ENCODE results near the gene CPNE8.

CPNE8 gene

DNA sequence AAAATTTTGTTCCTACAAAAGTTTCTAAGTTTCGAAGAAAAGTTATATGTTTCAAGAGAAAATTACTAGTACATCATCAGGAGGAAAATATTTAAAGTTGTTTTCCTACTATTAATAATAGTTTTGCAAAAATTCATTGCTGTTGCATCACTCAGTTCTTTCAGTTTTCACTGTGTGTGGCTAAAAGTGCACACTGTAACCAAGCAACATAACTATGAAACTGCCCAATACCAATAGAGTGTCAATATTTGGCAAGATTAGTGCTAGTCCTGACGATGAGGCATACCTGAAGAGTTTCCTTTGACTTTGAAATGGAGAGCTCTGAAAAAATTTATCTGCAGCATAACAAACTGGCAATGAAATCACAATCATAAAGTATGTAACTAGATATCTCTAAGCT, 194.3 kb downstream of the CPNE8 start:
- Histone ChIP-seq H4K20me1 (ENCODE audit: insufficient read depth, low read length) (no peaks in the 10 kb centered on the region), H3K9ac (ENCODE audit: low read length) (no peak overlapping the region), H3K27ac (ENCODE audit: low read length) (no peak overlapping the region), H3F3A (ENCODE audit: insufficient read depth, low read length) (no peaks in the 10 kb centered on the region), H3K79me2 (ENCODE audit: low read length) (no peaks in the 10 kb centered on the region), H3K4me3 (ENCODE audit: low read length) (no peak overlapping the region), H3K9me2 (replicated peaks; ENCODE audit: insufficient read depth, low read length) (no peaks in the 10 kb centered on the region), H3K4me1 (ENCODE audit: low read length) (no peaks in the 10 kb centered on the region), H3K9me3 (replicated peaks; ENCODE audit: insufficient read depth, low read length) (no peaks in the 10 kb centered on the region), H3K36me3 (replicated peaks; ENCODE audit: insufficient read depth, low read length) (no peaks in the 10 kb centered on the region), H2AFZ (ENCODE audit: low read length) (no peak overlapping the region), H3K27me3 (replicated peaks; ENCODE audit: insufficient read depth, low read length) (no peaks in the 10 kb centered on the region), H3K4me2 (ENCODE audit: low read depth, low read length) (no peak overlapping the region)
- no peak for DNase-seq
- TF ChIP-seq EZH2 (optimal IDR thresholded peaks at IDR 0.05; ENCODE audit: low read depth, low read length): no peak
- TF ChIP-seq, protein P1, sequence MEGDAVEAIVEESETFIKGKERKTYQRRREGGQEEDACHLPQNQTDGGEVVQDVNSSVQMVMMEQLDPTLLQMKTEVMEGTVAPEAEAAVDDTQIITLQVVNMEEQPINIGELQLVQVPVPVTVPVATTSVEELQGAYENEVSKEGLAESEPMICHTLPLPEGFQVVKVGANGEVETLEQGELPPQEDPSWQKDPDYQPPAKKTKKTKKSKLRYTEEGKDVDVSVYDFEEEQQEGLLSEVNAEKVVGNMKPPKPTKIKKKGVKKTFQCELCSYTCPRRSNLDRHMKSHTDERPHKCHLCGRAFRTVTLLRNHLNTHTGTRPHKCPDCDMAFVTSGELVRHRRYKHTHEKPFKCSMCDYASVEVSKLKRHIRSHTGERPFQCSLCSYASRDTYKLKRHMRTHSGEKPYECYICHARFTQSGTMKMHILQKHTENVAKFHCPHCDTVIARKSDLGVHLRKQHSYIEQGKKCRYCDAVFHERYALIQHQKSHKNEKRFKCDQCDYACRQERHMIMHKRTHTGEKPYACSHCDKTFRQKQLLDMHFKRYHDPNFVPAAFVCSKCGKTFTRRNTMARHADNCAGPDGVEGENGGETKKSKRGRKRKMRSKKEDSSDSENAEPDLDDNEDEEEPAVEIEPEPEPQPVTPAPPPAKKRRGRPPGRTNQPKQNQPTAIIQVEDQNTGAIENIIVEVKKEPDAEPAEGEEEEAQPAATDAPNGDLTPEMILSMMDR (IDR thresholded peaks at IDR 0.05; ENCODE audit: low read length): no peak
- TF ChIP-seq EZH2phosphoT487 (IDR thresholded peaks at IDR 0.05; ENCODE audit: low read length): no peak

DNA sequence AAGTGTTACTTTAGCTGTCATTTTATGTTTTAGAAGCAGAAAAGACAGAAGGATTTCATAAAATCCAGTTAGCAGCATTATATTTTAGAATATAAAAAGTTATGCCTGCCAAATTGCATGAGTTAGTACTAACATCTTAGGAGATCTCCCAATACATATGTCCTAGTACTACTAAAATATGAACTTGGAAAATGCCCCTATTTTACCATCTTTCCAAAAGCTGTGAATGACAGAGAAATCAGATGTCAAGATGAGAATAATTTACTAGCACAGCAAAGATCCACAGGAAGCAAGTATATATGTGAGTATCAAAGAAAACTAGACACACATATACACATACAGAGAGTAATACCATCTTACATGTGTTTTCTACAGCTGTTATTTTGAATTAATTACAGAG, 196.9 kb downstream of the CPNE8 start:
- Histone ChIP-seq H3K79me2 (ENCODE audit: low read length) (no peaks in the 10 kb centered on the region), H3F3A (ENCODE audit: insufficient read depth, low read length) (no peaks in the 10 kb centered on the region), H3K9me3 (replicated peaks; ENCODE audit: insufficient read depth, low read length) (no peaks in the 10 kb centered on the region), H2AFZ (ENCODE audit: low read length) (no peak overlapping the region), H3K4me2 (ENCODE audit: low read depth, low read length) (no peak overlapping the region), H3K4me3 (ENCODE audit: low read length) (no peak overlapping the region), H3K4me1 (ENCODE audit: low read length) (no peaks in the 10 kb centered on the region), H4K20me1 (ENCODE audit: insufficient read depth, low read length) (no peaks in the 10 kb centered on the region), H3K36me3 (replicated peaks; ENCODE audit: insufficient read depth, low read length) (no peaks in the 10 kb centered on the region), H3K9ac (ENCODE audit: low read length) (no peak overlapping the region), H3K27me3 (replicated peaks; ENCODE audit: insufficient read depth, low read length) (no peaks in the 10 kb centered on the region), H3K27ac (ENCODE audit: low read length) (no peak overlapping the region), H3K9me2 (replicated peaks; ENCODE audit: insufficient read depth, low read length) (no peaks in the 10 kb centered on the region)
- no peak for DNase-seq
- TF ChIP-seq, protein P1 (IDR thresholded peaks at IDR 0.05; ENCODE audit: low read length): no peak

DNA sequence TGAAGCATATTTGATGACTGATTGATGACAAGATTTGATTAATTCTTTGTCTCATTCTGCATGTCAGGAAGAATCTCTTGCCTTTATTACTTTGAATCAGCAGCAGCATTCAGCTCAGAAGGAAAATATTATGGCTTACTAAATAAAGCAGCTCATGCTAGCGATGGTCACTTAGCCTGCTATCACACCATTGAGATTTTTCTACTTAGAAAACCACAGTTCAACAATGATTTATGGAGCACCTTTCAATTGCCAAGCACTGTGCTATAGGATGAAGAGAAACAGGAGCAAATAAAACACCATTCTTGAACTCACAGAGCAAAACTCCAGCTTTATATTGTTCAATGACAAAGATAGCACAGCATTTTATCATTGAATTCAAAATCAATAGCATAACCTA, 197.7 kb downstream of the CPNE8 start:
- H3F3A ChIP-seq (ENCODE audit: insufficient read depth, low read length): no peaks in the 10 kb centered on the region
- H3K4me2 ChIP-seq (ENCODE audit: low read depth, low read length): no peak overlapping the region
- TF ChIP-seq EZH2 (optimal IDR thresholded peaks at IDR 0.05; ENCODE audit: low read depth, low read length) (no peak), EZH2phosphoT487 (IDR thresholded peaks at IDR 0.05; ENCODE audit: low read length) (no peak)
- TF ChIP-seq, protein P1 (IDR thresholded peaks at IDR 0.05; ENCODE audit: low read length): no peak
- no peak overlapping the region for H3K4me3 ChIP-seq (ENCODE audit: low read length)
- no peak overlapping the region for H3K27ac ChIP-seq (ENCODE audit: low read length)
- no peaks in the 10 kb centered on the region for H3K27me3 ChIP-seq (replicated peaks; ENCODE audit: insufficient read depth, low read length)
- H3K79me2 ChIP-seq (ENCODE audit: low read length): no peaks in the 10 kb centered on the region
- H2AFZ ChIP-seq (ENCODE audit: low read length): no peak overlapping the region
- H3K36me3 ChIP-seq (replicated peaks; ENCODE audit: insufficient read depth, low read length): no peaks in the 10 kb centered on the region
- no peaks in the 10 kb centered on the region for H4K20me1 ChIP-seq (ENCODE audit: insufficient read depth, low read length)
- no peak for DNase-seq
- no peaks in the 10 kb centered on the region for H3K9me2 ChIP-seq (replicated peaks; ENCODE audit: insufficient read depth, low read length)
- no peaks in the 10 kb centered on the region for H3K4me1 ChIP-seq (ENCODE audit: low read length)
- no peaks in the 10 kb centered on the region for H3K9me3 ChIP-seq (replicated peaks; ENCODE audit: insufficient read depth, low read length)
- H3K9ac ChIP-seq (ENCODE audit: low read length): no peak overlapping the region
